Suprapubic skin (tissue), 4 donors: ENCODE data around the gene IGFBP4.

ENCODE experiments used
- CTCF ChIP-seq, 2 donors: fragments of 200-600 bp in 1 of 2; fragments of 450-650 bp in 1 of 2; sonication (generic) in 1 of 2; IDR thresholded peaks; one replicate each; pipeline ENCODE4 v1.5.1; 2016 to 2019; ENCODE audit warnings: antibody characterized with exemption in 2 of 2, mild to moderate bottlenecking in 1 of 2, moderate library complexity in 1 of 2
- POLR2A ChIP-seq, 2 donors: fragments of 450-650 bp; IDR thresholded peaks; one replicate each; pipeline ENCODE4 v1.6.1; 2017; ENCODE audit warnings: antibody characterized with exemption in 2 of 2, mild to moderate bottlenecking in 2 of 2, moderate library complexity in 2 of 2
- POLR2AphosphoS5 ChIP-seq, 3 donors: sonication (generic); formaldehyde crosslinking; IDR thresholded peaks; one replicate each; pipeline ENCODE4 v1.6.1; 2017; ENCODE audit warnings: antibody characterized with exemption in 3 of 3

- TF ChIP-seq CTCF (IDR thresholded peaks at IDR 0.05), result no peak
- TF ChIP-seq POLR2A (IDR thresholded peaks at IDR 0.05), result no peak
- TF ChIP-seq POLR2AphosphoS5 (IDR thresholded peaks at IDR 0.05), result no peak
These were observed 17.3 kb downstream of the IGFBP4 start for GRCh38 chr17:40460604-40460967.
